Right lobe of liver (tissue), 4 donors: Measurements from ENCODE around the gene CD3G.

ENCODE experiments used
- CTCF ChIP-seq, 4 donors: fragments of 200-600 bp in 3 of 4; fragments of 450-650 bp in 1 of 4; IDR thresholded peaks; one replicate each; pipeline versions ENCODE4 v1.5.1 to v1.8.0; 2016 to 2022; ENCODE audit warnings: antibody characterized with exemption in 4 of 4, mild to moderate bottlenecking in 2 of 4
- POLR2A ChIP-seq: fragments of 450-650 bp; IDR thresholded peaks from one replicate; pipeline ENCODE4 v1.6.1; 2017; ENCODE audit warnings: antibody characterized with exemption, mild to moderate bottlenecking
- donor health status: DM: no; HTN: no; CAD: no.
- donor health status: DM: no; HTN: no; CAD: no.
- donor health status: DM: no; HTN: yes; CAD: no.

GRCh38 chr11:118322721-118323120 lies 21.4 kb upstream of the CD3G start:
- TF ChIP-seq POLR2A: no peak
- no peak for TF ChIP-seq CTCF (IDR thresholded peaks at IDR 0.05)
